H9 (cell line): ENCODE results near the gene ALKBH2. TPM values are rescaled to one million over a fixed set of nuclear protein-coding genes. Genes with fewer than 3 reads are reported as not detected.

Source experiments
- DNase-seq: peaks from one replicate; pipeline ENCODE4 v3.0.0-alpha.2; 2017
- H2AFZ ChIP-seq: one replicate; pipeline ENCODE4 v1.6.1; 2013; ENCODE audit warnings: mild to moderate bottlenecking, low read length, control low read depth, moderate library complexity
- H2AK5ac ChIP-seq: 2 replicates; pipeline ENCODE4 v1.6.1; 2013; ENCODE audit warnings: low read length, control low read depth, mixed read lengths; ENCODE audit not compliant: insufficient read length
- H2BK120ac ChIP-seq: one replicate; pipeline ENCODE4 v1.6.1; 2013; ENCODE audit warnings: low read depth, mild to moderate bottlenecking, low read length, control low read depth, inconsistent platforms; ENCODE audit not compliant: poor library complexity, severe bottlenecking
- H2BK12ac ChIP-seq: 2 replicates; pipeline ENCODE4 v1.6.1; 2013; ENCODE audit warnings: low read length, control low read depth, mixed read lengths, low read depth; ENCODE audit not compliant: insufficient read length
- H2BK15ac ChIP-seq: 2 replicates; pipeline ENCODE4 v1.6.1; 2013; ENCODE audit warnings: low read depth, low read length, control low read depth
- H2BK20ac ChIP-seq: one replicate; pipeline ENCODE4 v1.6.1; 2013; ENCODE audit warnings: low read depth, mild to moderate bottlenecking, low read length, control low read depth, inconsistent platforms; ENCODE audit not compliant: poor library complexity, severe bottlenecking
- H2BK5ac ChIP-seq: 2 replicates; pipeline ENCODE4 v1.6.1; 2013; ENCODE audit warnings: low read length, control low read depth, mixed read lengths; ENCODE audit not compliant: insufficient read length
- H3K14ac ChIP-seq: 2 replicates; pipeline ENCODE4 v1.6.1; 2013; ENCODE audit warnings: low read length, control low read depth; ENCODE audit not compliant: insufficient read depth
- H3K18ac ChIP-seq: 2 replicates; pipeline ENCODE4 v1.6.1; 2013; ENCODE audit warnings: low read depth, mild to moderate bottlenecking, mixed read lengths, low read length, control low read depth; ENCODE audit not compliant: insufficient read length
- H3K23ac ChIP-seq: 2 replicates; pipeline ENCODE4 v1.6.1; 2013; ENCODE audit warnings: low read length, control low read depth, mixed read lengths, low read depth; ENCODE audit not compliant: insufficient read length
- H3K23me2 ChIP-seq: 2 replicates; pipeline ENCODE4 v1.6.1; 2013; ENCODE audit warnings: low read depth, mild to moderate bottlenecking, mixed read lengths, low read length, control low read depth; ENCODE audit not compliant: insufficient read length, poor library complexity, severe bottlenecking
- H3K27ac ChIP-seq: 2 replicates; pipeline ENCODE4 v1.5.1; 2013; ENCODE audit warnings: low read length, control low read depth, mixed read lengths, low read depth; ENCODE audit not compliant: insufficient read length
- H3K27me3 ChIP-seq: 2 replicates; pipeline ENCODE4 v1.6.1; 2013; ENCODE audit warnings: low read length, control low read depth, inconsistent platforms; ENCODE audit not compliant: insufficient read depth
- H3K4ac ChIP-seq: 2 replicates; pipeline ENCODE4 v1.6.1; 2013; ENCODE audit warnings: low read depth, mild to moderate bottlenecking, control low read depth, inconsistent platforms, low read length, moderate library complexity
- H3K4me1 ChIP-seq: 2 replicates; pipeline ENCODE4 v1.6.1; 2013; ENCODE audit warnings: low read length, control low read depth, inconsistent platforms; ENCODE audit not compliant: insufficient read depth
- H3K4me2 ChIP-seq: 2 replicates; pipeline ENCODE4 v1.6.1; 2013; ENCODE audit warnings: low read length, control low read depth, mixed read lengths; ENCODE audit not compliant: insufficient read length, insufficient read depth
- H3K56ac ChIP-seq: 2 replicates; pipeline ENCODE4 v1.6.1; 2013; ENCODE audit warnings: low read depth, mild to moderate bottlenecking, mixed read lengths, low read length, control low read depth; ENCODE audit not compliant: insufficient read length
- H3K79me1 ChIP-seq: 2 replicates; pipeline ENCODE4 v1.6.1; 2013; ENCODE audit warnings: low read depth, mild to moderate bottlenecking, moderate library complexity, low read length, control low read depth, inconsistent platforms; ENCODE audit not compliant: insufficient read depth, poor library complexity, severe bottlenecking
- H3K79me2 ChIP-seq: 2 replicates; pipeline ENCODE4 v1.6.1; 2013; ENCODE audit warnings: low read length, control low read depth, inconsistent platforms; ENCODE audit not compliant: insufficient read depth
- H3K9ac ChIP-seq: 2 replicates; pipeline ENCODE4 v1.6.1; 2013; ENCODE audit warnings: low read length, control low read depth, mixed read lengths; ENCODE audit not compliant: insufficient read length; ENCODE audit errors: extremely low read depth
- H3K9me3 ChIP-seq: one replicate; pipeline ENCODE4 v1.6.1; 2013; ENCODE audit warnings: low read depth, low read length, inconsistent platforms; ENCODE audit not compliant: control insufficient read depth
- H3T11ph ChIP-seq: one replicate; pipeline ENCODE4 v1.6.1; 2013; ENCODE audit warnings: mild to moderate bottlenecking, low read length, control low read depth, inconsistent platforms
- H4K20me1 ChIP-seq: one replicate; pipeline ENCODE4 v1.6.1; 2013; ENCODE audit not compliant: control insufficient read depth, insufficient read length, insufficient read depth
- H4K5ac ChIP-seq: 2 replicates; pipeline ENCODE4 v1.6.1; 2013; ENCODE audit warnings: low read depth, mild to moderate bottlenecking, mixed read lengths, low read length, control low read depth; ENCODE audit not compliant: insufficient read length
- H4K8ac ChIP-seq: replicated peaks from 2 replicates; pipeline ENCODE4 v1.6.1; 2013; ENCODE audit warnings: low read length, control low read depth, mixed read lengths, low read depth; ENCODE audit not compliant: insufficient read length
- H4K91ac ChIP-seq: 2 replicates; pipeline ENCODE4 v1.6.1; 2013; ENCODE audit warnings: low read depth, mild to moderate bottlenecking, moderate library complexity, mixed read lengths, low read length, control low read depth; ENCODE audit not compliant: insufficient read length
- H3K27ac Mint-ChIP-seq, 3 experiments: 2 replicates in 2 of 3; 3 replicates in 1 of 3; pipeline ENCODE4 v1.8.0; 2020 to 2021; ENCODE audit warnings: mixed read lengths in 3 of 3, mild to moderate bottlenecking in 1 of 3, moderate library complexity in 1 of 3
- H3K27me3 Mint-ChIP-seq: 2 replicates; pipeline ENCODE4 v1.8.0; 2021; ENCODE audit warnings: low read depth, mild to moderate bottlenecking, moderate library complexity, mixed read lengths
- H3K36me3 Mint-ChIP-seq, 3 experiments: 2 replicates in 2 of 3; 3 replicates in 1 of 3; pipeline ENCODE4 v1.8.0; 2020 to 2021; ENCODE audit warnings: low read depth in 3 of 3, mixed read lengths in 3 of 3; ENCODE audit not compliant: insufficient read depth in 1 of 3
- H3K4me1 Mint-ChIP-seq, 2 experiments: 2 replicates each; pipeline ENCODE4 v1.8.0; 2020; ENCODE audit warnings: mixed read lengths in 2 of 2
- H3K4me3 Mint-ChIP-seq, 2 experiments: 2 replicates in 1 of 2; 3 replicates in 1 of 2; pipeline ENCODE4 v1.8.0; 2020 to 2021; ENCODE audit warnings: mild to moderate bottlenecking in 2 of 2, mixed read lengths in 2 of 2, moderate library complexity in 1 of 2
- H3K9me3 Mint-ChIP-seq, 2 experiments: 2 replicates in 1 of 2; 3 replicates in 1 of 2; pipeline ENCODE4 v1.8.0; 2020; ENCODE audit warnings: mild to moderate bottlenecking in 2 of 2, mixed read lengths in 2 of 2, moderate library complexity in 1 of 2
- WGBS: extraction: QIAGEN DNeasy Blood & Tissue Kit; methylation state at CpG from one replicate; pipeline ENCODE4 v1.1.7; 2013; ENCODE audit warnings: missing lambda C conversion rate, low lambda C conversion rate, mixed read lengths; ENCODE audit not compliant: insufficient read length; ENCODE audit errors: extremely low coverage; 5-methylcytosine and 5-hydroxymethylcytosine counted together
- total RNA-seq: library from RNA; stranded (reverse); gene quantifications from 2 replicates; pipeline ENCODE4 v1.2.1, GENCODE V29; 2021
- TF ChIP-seq, protein P1 (sequence below): fragments of 200-600 bp; sonication (generic); conservative IDR thresholded peaks from 3 replicates; pipeline ENCODE4 v1.8.0; 2021; ENCODE audit warnings: antibody characterized with exemption, mild to moderate bottlenecking

Gene ALKBH2
- total RNA-seq, 1 experiment from 2014 or later: 24.4 TPM

DNA sequence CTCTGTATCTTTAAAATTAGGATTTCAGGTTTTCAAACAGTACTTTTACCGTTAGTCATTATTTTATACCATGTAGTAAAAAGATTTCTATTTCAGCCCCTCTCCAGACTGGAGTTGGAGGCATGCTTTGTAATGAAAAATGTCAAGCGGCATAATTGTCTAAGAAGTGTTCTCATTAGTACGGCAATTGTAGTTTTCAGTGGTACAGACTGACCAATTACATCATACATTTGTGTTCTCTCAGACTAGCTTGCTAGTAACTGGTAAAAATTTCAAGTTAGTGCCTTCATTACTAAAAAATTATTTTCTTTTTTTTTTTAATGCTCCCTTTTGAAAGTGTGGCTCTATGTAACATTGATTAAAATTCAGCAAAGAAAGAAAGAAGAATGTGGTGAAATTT lies 36.4 kb downstream of the ALKBH2 start:
- H2BK12ac ChIP-seq: no peak overlapping the region
- TF ChIP-seq, protein P1, sequence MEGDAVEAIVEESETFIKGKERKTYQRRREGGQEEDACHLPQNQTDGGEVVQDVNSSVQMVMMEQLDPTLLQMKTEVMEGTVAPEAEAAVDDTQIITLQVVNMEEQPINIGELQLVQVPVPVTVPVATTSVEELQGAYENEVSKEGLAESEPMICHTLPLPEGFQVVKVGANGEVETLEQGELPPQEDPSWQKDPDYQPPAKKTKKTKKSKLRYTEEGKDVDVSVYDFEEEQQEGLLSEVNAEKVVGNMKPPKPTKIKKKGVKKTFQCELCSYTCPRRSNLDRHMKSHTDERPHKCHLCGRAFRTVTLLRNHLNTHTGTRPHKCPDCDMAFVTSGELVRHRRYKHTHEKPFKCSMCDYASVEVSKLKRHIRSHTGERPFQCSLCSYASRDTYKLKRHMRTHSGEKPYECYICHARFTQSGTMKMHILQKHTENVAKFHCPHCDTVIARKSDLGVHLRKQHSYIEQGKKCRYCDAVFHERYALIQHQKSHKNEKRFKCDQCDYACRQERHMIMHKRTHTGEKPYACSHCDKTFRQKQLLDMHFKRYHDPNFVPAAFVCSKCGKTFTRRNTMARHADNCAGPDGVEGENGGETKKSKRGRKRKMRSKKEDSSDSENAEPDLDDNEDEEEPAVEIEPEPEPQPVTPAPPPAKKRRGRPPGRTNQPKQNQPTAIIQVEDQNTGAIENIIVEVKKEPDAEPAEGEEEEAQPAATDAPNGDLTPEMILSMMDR: no peak
- peaks cover 7% of the 10 kb centered on the region for H3K23me2 ChIP-seq
- WGBS: no CpG with 5 or more reads among the region's 3 CpGs
- no peak overlapping the region for H2BK5ac ChIP-seq
- no peak overlapping the region for H3K4me2 ChIP-seq
- H3K4me1 ChIP-seq: no peaks in the 10 kb centered on the region; the same call in 1 of the 2 replicates
- H3T11ph ChIP-seq: no peak overlapping the region
- H2BK20ac ChIP-seq: no peak overlapping the region
- no peak overlapping the region for H4K91ac ChIP-seq
- no peaks in the 10 kb centered on the region for H4K20me1 ChIP-seq
- H2AFZ ChIP-seq: no peak overlapping the region
- no peak overlapping the region for H3K27ac ChIP-seq
- no peak overlapping the region for H2BK120ac ChIP-seq
- H3K9ac ChIP-seq: no peak overlapping the region
- no peak overlapping the region for H3K14ac ChIP-seq
- H3K27me3 ChIP-seq: no peaks in the 10 kb centered on the region
- no peak overlapping the region for H2BK15ac ChIP-seq
- no peak for DNase-seq
- H3K79me2 ChIP-seq: no peaks in the 10 kb centered on the region
- Mint-ChIP-seq H3K36me3 (0 out of 7 replicates have a peak, but pooled peaks cover 0 to 4% (median 0%) of the 10 kb centered on the region in 3 experiments), H3K9me3 (no peaks in the 10 kb centered on the region; a peak in 1 of 5 replicates), H3K4me1 (peaks cover 12 to 14% of the 10 kb centered on the region in 2 experiments), H3K27ac (no peak overlapping the region), H3K27me3 (no peaks in the 10 kb centered on the region), H3K4me3 (no peak overlapping the region)
- H3K79me1 ChIP-seq: no peaks in the 10 kb centered on the region
- H3K9me3 ChIP-seq: no peaks in the 10 kb centered on the region
- no peak overlapping the region for H3K18ac ChIP-seq
- H3K56ac ChIP-seq: no peak overlapping the region
- H3K23ac ChIP-seq: no peak overlapping the region
- no peak overlapping the region for H4K8ac ChIP-seq
- no peak overlapping the region for H2AK5ac ChIP-seq
- no peak overlapping the region for H3K4ac ChIP-seq
- no peak overlapping the region for H4K5ac ChIP-seq
